GM12892 (cell line): ENCODE data around the gene DAGLA.

Source experiments
- POLR2A ChIP-seq: IDR thresholded peaks from 2 replicates; pipeline ENCODE4 v1.6.1; 2011; ENCODE audit warnings: low read depth, low read length, control low read depth
- POLR2AphosphoS5 ChIP-seq: IDR thresholded peaks from 2 replicates; pipeline ENCODE4 v1.6.1; 2011; ENCODE audit warnings: low read depth, low read length, control low read depth
- TAF1 ChIP-seq: IDR thresholded peaks from 2 replicates; pipeline ENCODE4 v1.6.1; 2011; ENCODE audit warnings: low read depth, mild to moderate bottlenecking, control low read depth, low read length, borderline replicate concordance

DNA sequence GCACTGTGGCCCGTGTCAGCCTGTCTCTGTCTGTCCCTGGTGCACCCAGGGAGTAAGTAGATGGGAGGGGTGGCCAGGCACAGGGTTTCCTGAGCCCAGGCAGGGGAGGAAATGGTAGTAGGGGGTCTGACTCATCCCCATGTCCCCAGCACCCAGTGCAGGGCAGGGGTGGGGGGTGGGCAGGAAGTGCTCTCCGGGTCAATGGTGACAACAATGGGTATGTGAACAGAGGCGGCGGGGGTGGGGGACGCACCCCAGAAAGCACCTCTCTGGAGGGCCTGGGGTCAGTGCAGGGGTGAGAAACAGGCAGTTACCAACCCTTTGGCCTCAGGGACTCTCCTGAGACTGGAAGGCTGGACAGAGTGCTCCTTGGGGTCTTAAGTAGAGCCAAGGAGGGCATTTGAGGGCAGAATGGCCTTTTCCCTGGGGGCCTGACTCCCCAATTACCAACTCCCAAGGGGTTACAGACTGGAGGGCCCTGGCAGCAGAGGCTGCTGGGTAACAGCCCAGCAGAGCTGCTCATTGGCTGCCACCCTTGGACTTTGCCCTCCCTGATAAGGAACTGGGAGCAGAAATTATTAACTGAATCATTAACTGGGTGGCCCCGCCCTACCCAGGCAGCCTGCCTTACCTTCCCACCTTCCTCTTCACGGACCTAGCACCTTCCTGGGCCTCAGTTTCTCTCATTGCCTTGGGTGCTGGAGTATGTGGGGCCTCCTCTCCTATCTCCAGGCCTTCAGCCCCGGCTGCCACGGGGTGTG is 76.4 kb downstream of the DAGLA start:
- TF ChIP-seq POLR2AphosphoS5 (no peak), POLR2A (peak; percentile 45; the same call in 1 of the 2 replicates), TAF1 (no peak)
